ENCODE data around the gene CALML6. TPM values are rescaled to one million over a fixed set of nuclear protein-coding genes. Genes with fewer than 3 reads are reported as not detected.

CALML6 gene
- total RNA-seq, 1 experiment from 2014 or later, result 1.7 TPM

- Histone ChIP-seq H2BK5ac (ENCODE audit: insufficient read length, low read length) (no peak overlapping the region), H2BK20ac (ENCODE audit: low read depth, low read length, poor library complexity, severe bottlenecking) (no peak overlapping the region), H3K14ac (ENCODE audit: insufficient read depth, low read length) (no peak overlapping the region), H3K4me2 (ENCODE audit: insufficient read depth, insufficient read length, low read length) (no peak overlapping the region), H3K23ac (ENCODE audit: insufficient read length, low read depth, low read length) (no peak overlapping the region), H3K27ac (ENCODE audit: insufficient read length, low read depth, low read length) (no peak overlapping the region), H2AK5ac (ENCODE audit: insufficient read length, low read length) (no peak overlapping the region), H4K5ac (ENCODE audit: insufficient read length, low read depth, low read length) (no peak overlapping the region), H3K79me2 (ENCODE audit: insufficient read depth, low read length) (no peaks in the 10 kb centered on the region), H2BK15ac (ENCODE audit: low read depth, low read length) (no peak overlapping the region), H4K91ac (ENCODE audit: insufficient read length, low read depth, low read length) (no peak overlapping the region), H3K27me3 (ENCODE audit: insufficient read depth, low read length) (no peaks in the 10 kb centered on the region), H3K18ac (ENCODE audit: insufficient read length, low read depth, low read length) (no peak overlapping the region), H3K56ac (ENCODE audit: insufficient read length, low read depth, low read length) (no peak overlapping the region), H3T11ph (ENCODE audit: low read length) (no peak overlapping the region), H2BK12ac (ENCODE audit: insufficient read length, low read depth, low read length) (no peak overlapping the region), H3K9me3 (ENCODE audit: control insufficient read depth, low read depth, low read length) (no peaks in the 10 kb centered on the region), H2BK120ac (ENCODE audit: low read depth, low read length, poor library complexity, severe bottlenecking) (no peak overlapping the region), H3K4me1 (ENCODE audit: insufficient read depth, low read length) (no peaks in the 10 kb centered on the region), H2AFZ (ENCODE audit: low read length) (no peak overlapping the region), H3K4ac (ENCODE audit: low read depth, low read length) (no peak overlapping the region), H3K23me2 (ENCODE audit: insufficient read length, low read depth, low read length, poor library complexity, severe bottlenecking) (no peaks in the 10 kb centered on the region), H3K79me1 (ENCODE audit: insufficient read depth, low read depth, low read length, poor library complexity, severe bottlenecking) (no peaks in the 10 kb centered on the region), H4K8ac (replicated peaks; ENCODE audit: insufficient read length, low read depth, low read length) (no peak overlapping the region), H4K20me1 (ENCODE audit: control insufficient read depth, insufficient read depth, insufficient read length) (no peaks in the 10 kb centered on the region), H3K9ac (ENCODE audit: extremely low read depth, insufficient read length, low read length) (no peak overlapping the region)
- peaks cover 11 to 15% of the 10 kb centered on the region in 2 experiments for H3K4me1 Mint-ChIP-seq
- H3K9me3 Mint-ChIP-seq, result peaks cover 4 to 10% of the 10 kb centered on the region in 2 experiments; a peak in 4 of 5 replicates
- WGBS (ENCODE audit: extremely low coverage, insufficient read length, low lambda C conversion rate), result no CpG with 5 or more reads among the region's 5 CpGs
- H3K27me3 Mint-ChIP-seq (ENCODE audit: low read depth), result peaks cover 11% of the 10 kb centered on the region
- no peak for DNase-seq
- no peak overlapping the region for H3K27ac Mint-ChIP-seq
- TF ChIP-seq CTCF (conservative IDR thresholded peaks at IDR 0.05), result no peak
- H3K36me3 Mint-ChIP-seq (ENCODE audit: insufficient read depth in 1 of 3, low read depth in 3 of 3), result peaks cover 0 to 2% (median 1%) of the 10 kb centered on the region in 3 experiments; a peak in 1 of 7 replicates
- H3K4me3 Mint-ChIP-seq, result no peak overlapping the region
These were observed 35.9 kb downstream of the CALML6 start for GRCh38 chr1:1950940-1951339.

All from H9 (cell line).